OCI-LY3 (cell line): ENCODE results near the gene ZNF764.
A peak's percentile ranks its signal among the peaks of the same experiment; 100 is the strongest.
"Not testable (repeated sequence)": the region's sequence is repeated elsewhere in the genome, so short reads cannot be mapped to it uniquely, and the experiment has no call there.

Source experiments
- H2AFZ ChIP-seq: fragments of 200-600, 300-600 bp; shearing (Covaris generic); 2 replicates; pipeline ENCODE4 v1.6.0; 2014; ENCODE audit warnings: antibody characterized with exemption, low read depth, low read length
- H3K27ac ChIP-seq: fragments of 200-600, 300-600 bp; sonication (generic); 2 replicates; pipeline ENCODE4 v1.5.1; 2014; ENCODE audit warnings: mild to moderate bottlenecking, low read length, moderate library complexity, mixed read lengths
- H3K27me3 ChIP-seq: fragments of 200-600, 300-600 bp; sonication (generic); 2 replicates; pipeline ENCODE4 v1.6.1; 2014; ENCODE audit warnings: low read depth, low read length, mixed read lengths
- H3K36me3 ChIP-seq: fragments of 200-600, 300-600 bp; sonication (generic); replicated peaks from 2 replicates; pipeline ENCODE3; 2014; ENCODE audit warnings: low read depth, low read length, mixed read lengths
- H3K4me1 ChIP-seq: fragments of 300-600, 200-600 bp; sonication (generic); 2 replicates; pipeline ENCODE4 v1.6.1; 2014; ENCODE audit warnings: low read length, mixed read lengths
- H3K4me2 ChIP-seq: fragments of 200-600, 300-600 bp; sonication (generic); 2 replicates; pipeline ENCODE4 v1.6.1; 2014; ENCODE audit warnings: low read length, mixed read lengths
- H3K4me3 ChIP-seq: fragments of 300-600, 200-600 bp; sonication (generic); 2 replicates; pipeline ENCODE4 v1.5.1; 2014; ENCODE audit warnings: antibody characterized with exemption, mild to moderate bottlenecking, low read length, moderate library complexity
- H3K79me2 ChIP-seq: fragments of 300-600, 200-600 bp; shearing (Covaris generic); 2 replicates; pipeline ENCODE4 v1.6.1; 2014; ENCODE audit warnings: mild to moderate bottlenecking, low read length, mixed read lengths
- H3K9ac ChIP-seq: fragments of 300-600, 200-600 bp; shearing (Covaris generic); 2 replicates; pipeline ENCODE4 v1.6.0; 2014; ENCODE audit warnings: mild to moderate bottlenecking, low read length, moderate library complexity
- H3K9me3 ChIP-seq: fragments of 200-600, 300-600 bp; shearing (Covaris generic); 2 replicates; pipeline ENCODE4 v1.6.1; 2014; ENCODE audit warnings: low read length, mixed read lengths; ENCODE audit not compliant: insufficient read depth
- H4K20me1 ChIP-seq: fragments of 200-600, 300-600 bp; sonication (generic); 2 replicates; pipeline ENCODE4 v1.6.1; 2016; ENCODE audit warnings: low read length, mixed read lengths; ENCODE audit not compliant: insufficient read depth
- EZH2phosphoT487 ChIP-seq: fragments of 200-600 bp; shearing (Covaris generic); IDR thresholded peaks from 2 replicates; pipeline ENCODE4 v1.6.1; 2018; ENCODE audit warnings: antibody characterized with exemption, mixed run types, low read depth
- TF ChIP-seq, protein P1 (sequence below): fragments of 200-600, 300-600 bp; sonication (generic); IDR thresholded peaks from 2 replicates; pipeline ENCODE4 v1.5.1; 2014; ENCODE audit warnings: antibody characterized with exemption, low read length, low read depth

ZNF764 gene

DNA sequence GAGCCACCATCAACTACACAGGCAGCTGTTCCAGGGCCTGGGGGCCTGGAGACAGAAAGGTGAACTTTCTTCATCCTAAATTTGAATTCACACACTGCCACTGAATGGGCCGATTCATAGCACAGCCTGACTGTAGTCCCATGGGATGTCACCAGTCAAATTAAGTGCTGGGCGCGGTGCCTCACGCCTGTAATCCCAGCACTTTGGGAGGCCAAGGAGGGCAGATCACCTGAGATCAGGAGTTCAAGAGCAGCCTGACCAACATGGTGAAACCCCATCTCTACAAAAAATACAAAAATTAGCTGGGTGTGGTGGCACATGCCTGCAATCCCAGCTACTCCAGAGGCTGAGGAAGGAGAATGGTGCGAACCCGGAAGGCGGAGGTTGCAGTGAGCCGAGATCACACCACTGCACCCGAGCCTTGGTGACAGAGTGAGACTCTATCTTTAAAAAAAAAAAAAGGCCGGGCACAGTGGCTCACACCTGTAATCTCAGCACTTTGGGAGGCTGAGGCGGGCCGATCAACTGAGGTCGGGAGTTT, 18.1 kb downstream of the ZNF764 start:
- H2AFZ ChIP-seq, H3K36me3 ChIP-seq, H3K4me3 ChIP-seq, H4K20me1 ChIP-seq, H3K9me3 ChIP-seq, H3K27ac ChIP-seq, H3K27me3 ChIP-seq, H3K9ac ChIP-seq, H3K4me2 ChIP-seq: not testable (repeated sequence)
- H3K79me2 ChIP-seq, result peaks cover 10% of the 10 kb centered on the region
- H3K4me1 ChIP-seq, result peaks cover 21% of the 10 kb centered on the region

DNA sequence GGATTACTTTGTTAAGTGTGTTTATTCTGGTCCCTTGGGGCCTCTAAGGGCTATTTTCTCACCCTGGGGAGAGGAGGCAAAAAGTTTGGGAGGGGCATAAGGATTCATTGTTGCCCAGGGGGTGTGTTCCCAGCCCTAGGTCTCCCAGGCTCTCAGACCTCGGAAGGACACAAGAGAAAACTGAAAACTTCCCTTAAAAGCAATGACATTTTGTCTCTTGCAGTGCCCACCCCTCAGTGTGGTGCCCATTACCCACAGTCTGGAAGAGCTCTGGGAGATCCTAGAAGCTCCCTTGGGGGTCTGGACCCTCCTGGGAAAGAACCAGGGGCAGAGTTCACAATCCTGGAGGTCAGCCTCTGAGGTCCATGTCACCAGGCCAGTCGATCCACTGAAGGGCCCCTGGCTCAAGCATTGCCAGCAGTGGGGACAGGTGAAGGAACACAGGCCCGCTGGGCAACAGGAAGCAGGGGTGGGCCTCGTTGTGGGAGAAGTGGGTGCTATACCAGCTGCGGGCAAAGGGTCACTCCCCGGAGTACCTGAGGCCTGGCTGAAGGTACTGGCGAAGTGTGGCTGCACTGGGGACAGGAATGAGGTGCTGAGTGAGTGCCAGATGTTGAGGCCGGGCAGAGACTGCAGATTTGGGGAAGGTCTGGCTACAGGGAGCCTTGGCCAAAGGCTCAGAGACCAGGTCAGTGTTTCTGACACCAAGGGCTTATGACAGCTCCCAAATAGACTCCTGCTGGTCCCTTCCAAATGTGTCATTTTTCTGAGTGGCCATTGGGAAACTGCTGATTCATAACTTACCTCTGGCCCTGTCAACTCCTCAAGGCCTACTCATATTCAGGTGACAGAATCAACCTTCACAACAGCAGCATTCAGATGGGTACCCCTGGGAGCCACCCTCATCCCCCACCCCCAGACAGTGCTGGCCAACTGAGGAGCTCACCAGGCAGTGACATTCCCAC, 18.9 kb downstream of the ZNF764 start:
- H3K4me2 ChIP-seq, result no peak overlapping the region
- no peaks in the 10 kb centered on the region for H3K27me3 ChIP-seq
- H3K9me3 ChIP-seq, result no peaks in the 10 kb centered on the region
- H3K27ac ChIP-seq, result no peak overlapping the region
- TF ChIP-seq, protein P1, sequence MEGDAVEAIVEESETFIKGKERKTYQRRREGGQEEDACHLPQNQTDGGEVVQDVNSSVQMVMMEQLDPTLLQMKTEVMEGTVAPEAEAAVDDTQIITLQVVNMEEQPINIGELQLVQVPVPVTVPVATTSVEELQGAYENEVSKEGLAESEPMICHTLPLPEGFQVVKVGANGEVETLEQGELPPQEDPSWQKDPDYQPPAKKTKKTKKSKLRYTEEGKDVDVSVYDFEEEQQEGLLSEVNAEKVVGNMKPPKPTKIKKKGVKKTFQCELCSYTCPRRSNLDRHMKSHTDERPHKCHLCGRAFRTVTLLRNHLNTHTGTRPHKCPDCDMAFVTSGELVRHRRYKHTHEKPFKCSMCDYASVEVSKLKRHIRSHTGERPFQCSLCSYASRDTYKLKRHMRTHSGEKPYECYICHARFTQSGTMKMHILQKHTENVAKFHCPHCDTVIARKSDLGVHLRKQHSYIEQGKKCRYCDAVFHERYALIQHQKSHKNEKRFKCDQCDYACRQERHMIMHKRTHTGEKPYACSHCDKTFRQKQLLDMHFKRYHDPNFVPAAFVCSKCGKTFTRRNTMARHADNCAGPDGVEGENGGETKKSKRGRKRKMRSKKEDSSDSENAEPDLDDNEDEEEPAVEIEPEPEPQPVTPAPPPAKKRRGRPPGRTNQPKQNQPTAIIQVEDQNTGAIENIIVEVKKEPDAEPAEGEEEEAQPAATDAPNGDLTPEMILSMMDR, result no peak
- no peak for TF ChIP-seq EZH2phosphoT487
- peaks cover 15% of the 10 kb centered on the region for H3K79me2 ChIP-seq
- no peak overlapping the region for H3K9ac ChIP-seq
- no peak overlapping the region for H3K4me3 ChIP-seq
- H4K20me1 ChIP-seq, result no peaks in the 10 kb centered on the region
- H3K36me3 ChIP-seq, result no peaks in the 10 kb centered on the region
- H2AFZ ChIP-seq, result no peak overlapping the region
- peaks cover 21% of the 10 kb centered on the region for H3K4me1 ChIP-seq

DNA sequence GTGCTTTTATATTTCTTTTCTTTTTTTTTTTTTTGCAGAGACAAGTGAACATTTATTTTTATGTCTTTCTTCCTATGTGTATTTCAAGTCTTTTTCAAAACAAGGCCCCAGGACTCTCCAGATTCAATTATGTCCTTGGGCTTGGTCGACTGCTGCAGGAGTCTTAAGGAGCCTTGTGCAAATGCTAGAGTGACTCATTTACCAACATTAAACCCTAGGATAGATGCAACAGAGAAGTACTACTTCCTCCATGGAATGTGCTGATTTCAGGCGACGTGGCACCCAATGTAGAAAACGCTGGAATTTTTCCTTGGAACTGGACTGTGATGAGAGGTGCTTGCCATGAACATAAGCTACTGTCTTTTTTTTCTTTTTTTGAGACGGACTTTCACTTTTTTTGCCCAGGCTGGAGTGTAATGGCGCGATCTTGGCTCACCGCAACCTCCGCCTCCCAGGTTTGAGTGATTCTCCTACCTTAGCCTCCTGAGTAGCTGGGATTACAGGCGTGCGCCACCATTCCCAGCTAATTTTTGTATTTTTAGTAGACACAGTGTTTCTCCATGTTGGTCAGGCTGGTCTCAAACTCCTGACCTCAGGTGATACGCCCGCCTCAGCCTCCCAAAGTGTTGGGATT, 21.7 kb downstream of the ZNF764 start:
- Histone ChIP-seq H3K9ac (peak overlapping the region; percentile 96; the same call in 1 of the 2 replicates), H3K4me2 (peak overlapping the region; percentile 94), H3K4me1 (peaks cover 23% of the 10 kb centered on the region)

DNA sequence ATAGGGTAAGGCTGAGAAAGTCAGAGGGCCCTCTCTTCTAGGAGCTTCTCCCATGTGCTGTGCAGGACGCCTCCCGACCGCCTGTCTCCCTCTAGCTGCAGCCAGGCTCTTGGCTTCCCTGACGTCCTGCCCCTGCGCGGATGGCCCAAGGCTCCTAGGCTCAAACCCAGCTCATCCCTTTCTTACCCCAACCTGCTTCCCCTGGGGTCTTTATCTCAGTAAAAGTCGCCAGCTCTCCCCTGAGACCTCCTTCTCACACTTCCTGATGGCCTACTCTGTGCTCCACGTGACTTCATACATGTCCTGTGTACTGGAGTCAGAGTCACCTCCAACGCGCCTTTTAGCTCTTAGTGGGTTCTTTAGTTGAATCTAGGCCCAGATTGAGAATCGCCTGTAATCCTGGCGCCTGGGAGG, 22.4 kb downstream of the ZNF764 start:
- no peak for TF ChIP-seq EZH2phosphoT487
- TF ChIP-seq, protein P1, result peak; percentile 55
- H3K4me3 ChIP-seq, result peak overlapping the region; percentile 92
- no peaks in the 10 kb centered on the region for H4K20me1 ChIP-seq
- peak overlapping the region; percentile 94 for H3K4me2 ChIP-seq
- H2AFZ ChIP-seq, result no peak overlapping the region; the same call in 1 of the 2 replicates
- peak overlapping the region; percentile 96 for H3K9ac ChIP-seq
- no peaks in the 10 kb centered on the region for H3K27me3 ChIP-seq
- peak overlapping the region; percentile 76 for H3K27ac ChIP-seq
- H3K4me1 ChIP-seq, result peaks cover 16% of the 10 kb centered on the region
- H3K9me3 ChIP-seq, result no peaks in the 10 kb centered on the region
- H3K79me2 ChIP-seq, result peaks cover 27% of the 10 kb centered on the region
- peaks cover 4% of the 10 kb centered on the region for H3K36me3 ChIP-seq

More for the DNA sequence above, 21.7 kb downstream of the ZNF764 start:
- not testable (repeated sequence) for H4K20me1 ChIP-seq, H3K36me3 ChIP-seq, H3K27me3 ChIP-seq, H2AFZ ChIP-seq, H3K27ac ChIP-seq, H3K9me3 ChIP-seq
- Histone ChIP-seq H3K79me2 (peaks cover 27% of the 10 kb centered on the region), H3K4me3 (peak overlapping the region; percentile 92; the same call in 1 of the 2 replicates)
